GM19193 (cell line): Measurements from ENCODE around the gene YIPF3.

Experiments used
- POLR2A ChIP-seq: IDR thresholded peaks from 4 replicates; pipeline ENCODE4 v1.6.1; 2011; ENCODE audit not compliant: insufficient read depth, insufficient read length; ENCODE audit errors: extremely low read depth

The YIPF3 gene

DNA sequence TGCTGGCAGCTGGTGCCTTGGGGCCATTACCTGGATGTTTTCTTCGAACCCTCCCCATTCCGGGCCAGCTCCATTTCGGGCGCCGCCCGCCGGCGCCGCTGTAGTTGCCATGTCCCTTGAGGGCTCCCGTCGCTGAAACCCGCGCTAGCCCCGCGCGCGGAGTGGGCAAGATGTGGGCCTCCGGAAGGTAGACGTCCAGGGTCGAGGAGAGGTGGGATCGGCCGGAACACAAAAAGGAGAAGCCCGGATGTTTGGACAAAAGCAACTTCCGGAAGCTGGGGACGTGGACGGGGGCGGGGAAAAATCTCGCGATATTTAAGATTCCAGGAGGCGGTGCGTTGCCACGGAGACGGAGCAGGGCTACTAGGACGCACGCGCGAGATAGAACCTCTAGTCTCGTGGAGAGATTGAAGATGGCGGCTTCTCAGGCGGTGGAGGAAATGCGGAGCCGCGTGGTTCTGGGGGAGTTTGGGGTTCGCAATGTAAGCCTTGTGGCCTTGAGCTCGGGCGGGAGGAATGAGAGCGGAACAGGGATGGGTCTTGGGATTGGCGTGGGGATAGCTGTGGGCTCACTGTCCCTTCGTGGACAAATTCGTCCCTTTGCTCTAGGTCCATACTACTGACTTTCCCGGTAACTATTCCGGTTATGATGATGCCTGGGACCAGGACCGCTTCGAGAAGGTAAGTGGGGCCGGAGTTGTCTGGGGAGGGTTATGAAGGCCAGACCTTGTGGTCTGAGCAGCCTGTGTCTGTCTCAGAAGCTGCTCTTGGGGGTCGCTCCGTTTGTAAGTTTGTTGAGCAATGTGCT lies at the start of gene YIPF3, which contains the start of gene POLR1C:
YIPF3 (minus strand) TSS at position 230 of the 808 bp plus-strand sequence; CDS start at position 111, 119 bp downstream.
POLR1C (plus strand) TSS at position 393 of the 808 bp plus-strand sequence; CDS start at position 414, 21 bp downstream.
- TF ChIP-seq POLR2A: peak; percentile 92

DNA sequence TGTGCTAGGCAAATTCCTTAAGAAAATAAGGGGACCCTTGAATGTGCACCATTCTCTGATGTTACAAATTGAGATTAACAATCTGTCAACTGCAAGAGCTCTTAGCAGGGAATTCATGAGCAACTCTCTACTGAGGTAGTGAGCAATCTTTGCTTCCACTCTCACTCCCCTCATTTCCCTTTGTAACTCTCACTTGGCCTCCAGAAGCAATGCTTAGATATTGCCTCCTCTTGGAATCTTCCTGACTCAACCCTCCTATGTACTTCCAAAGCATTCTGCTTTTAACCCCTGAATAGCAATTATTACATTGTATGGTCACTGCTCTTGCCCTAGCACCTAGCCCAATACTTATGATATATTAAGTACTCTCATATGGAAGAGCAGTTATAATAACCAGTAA lies 42.6 kb upstream of the YIPF3 start:
- no peak for TF ChIP-seq POLR2A

GRCh38 chr6:43547222-43547621 lies 30.5 kb upstream of the YIPF3 start:
- TF ChIP-seq POLR2A: no peak

- TF ChIP-seq POLR2A: no peak
Measured at GRCh38 chr6:43544461-43544860, 27.7 kb upstream of the YIPF3 start.

DNA sequence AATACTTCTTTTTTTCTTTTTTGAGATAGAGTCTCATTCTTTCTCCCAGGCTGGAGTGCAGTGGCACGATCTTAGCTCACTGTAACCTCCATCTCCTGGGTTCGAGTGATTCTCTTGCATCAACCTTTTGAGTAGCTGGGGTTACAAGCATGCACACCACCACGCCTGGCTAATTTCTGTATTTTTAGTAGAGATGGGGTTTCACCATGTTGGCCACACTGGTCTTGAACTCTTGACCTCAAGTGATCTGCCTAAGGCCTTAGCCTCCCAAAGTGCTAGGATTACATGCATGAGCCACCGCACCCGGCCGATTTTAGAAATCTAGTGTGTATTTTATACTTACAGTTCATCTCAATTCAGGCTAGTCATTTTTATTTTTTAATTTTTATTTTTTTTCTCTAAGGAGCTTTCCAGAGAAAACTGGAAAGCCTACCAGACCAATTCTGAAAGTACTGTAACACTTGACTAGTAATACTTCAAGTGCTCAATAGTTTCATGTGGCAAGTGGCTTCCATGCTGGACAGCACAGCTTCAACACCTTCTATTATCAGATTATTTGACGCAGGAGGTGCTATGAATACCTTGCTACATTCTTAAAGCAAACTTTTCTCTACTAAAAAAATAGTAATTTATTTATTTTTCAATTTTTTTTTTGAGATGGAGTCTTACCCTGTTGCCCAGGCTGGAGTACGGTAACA lies 25.2 kb upstream of the YIPF3 start:
- TF ChIP-seq POLR2A: no peak

GRCh38 chr6:43540507-43540906 lies 23.8 kb upstream of the YIPF3 start:
- TF ChIP-seq POLR2A: no peak

DNA sequence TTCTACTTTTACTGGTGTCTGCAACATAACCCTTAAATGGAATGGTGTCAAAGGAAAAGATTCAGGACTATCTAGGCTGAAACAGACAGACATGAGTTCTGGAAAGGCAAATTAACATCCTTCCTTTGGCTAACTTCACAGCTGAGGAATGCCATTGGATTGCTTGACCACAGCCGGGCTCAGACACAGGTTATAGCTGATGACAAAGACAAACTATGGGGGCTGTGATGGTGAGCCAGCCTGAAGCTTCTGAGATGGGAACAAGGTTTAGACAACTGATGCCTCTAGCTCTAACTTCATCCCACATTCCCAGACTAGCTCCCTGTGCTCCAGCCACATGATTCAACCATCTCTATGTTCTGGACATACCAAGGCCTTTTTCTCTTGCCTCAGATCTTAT lies 15.5 kb upstream of the YIPF3 start:
- no peak for TF ChIP-seq POLR2A

- TF ChIP-seq POLR2A: peak; percentile 19
Measured at GRCh38 chr6:43524483-43524961, 7.8 kb upstream of the YIPF3 start.

DNA sequence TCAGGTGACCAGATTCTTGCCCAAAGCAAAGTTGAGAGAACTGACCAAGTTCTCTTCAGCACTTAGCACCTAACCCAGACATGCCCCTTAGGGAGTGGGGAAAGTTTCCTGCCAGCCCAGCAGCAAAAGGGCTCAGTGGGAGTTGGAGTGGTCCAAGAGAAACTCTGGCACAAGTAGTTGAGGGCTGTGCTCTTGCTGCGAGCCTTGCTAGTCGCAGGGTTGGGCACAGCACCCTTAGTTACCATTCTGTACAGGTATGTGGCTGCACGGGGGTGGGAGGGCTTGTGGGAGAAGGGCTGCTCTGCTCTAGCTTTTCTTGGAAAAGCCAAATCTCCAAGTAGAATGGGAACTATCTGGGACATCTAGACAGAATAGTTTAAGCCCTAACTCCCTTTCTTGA lies 6.6 kb upstream of the YIPF3 start:
- TF ChIP-seq POLR2A: no peak

- TF ChIP-seq POLR2A: no peak
Measured at GRCh38 chr6:43522547-43523261, 6.0 kb upstream of the YIPF3 start.

DNA sequence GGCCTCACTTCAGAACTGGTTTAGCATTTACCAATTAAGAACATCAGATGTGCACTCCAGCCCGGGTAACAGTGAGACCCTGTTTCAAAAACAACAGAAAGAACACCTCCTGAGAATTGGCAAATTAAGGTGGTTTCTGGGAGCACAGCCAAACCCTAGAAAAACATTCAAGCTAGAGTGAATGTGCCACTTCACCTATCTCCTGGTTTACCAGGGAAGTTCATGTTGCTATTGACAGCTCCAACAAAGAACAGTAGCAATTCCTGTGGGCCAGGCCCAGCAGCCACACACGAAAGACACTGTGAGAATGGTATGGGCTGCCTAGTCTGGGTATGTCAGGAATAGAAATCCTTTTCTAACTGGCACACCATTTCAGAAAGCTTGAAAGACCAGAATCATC lies 5.1 kb upstream of the YIPF3 start:
- no peak for TF ChIP-seq POLR2A

- TF ChIP-seq POLR2A: no peak
Measured at GRCh38 chr6:43520097-43520496, 3.4 kb upstream of the YIPF3 start.

DNA sequence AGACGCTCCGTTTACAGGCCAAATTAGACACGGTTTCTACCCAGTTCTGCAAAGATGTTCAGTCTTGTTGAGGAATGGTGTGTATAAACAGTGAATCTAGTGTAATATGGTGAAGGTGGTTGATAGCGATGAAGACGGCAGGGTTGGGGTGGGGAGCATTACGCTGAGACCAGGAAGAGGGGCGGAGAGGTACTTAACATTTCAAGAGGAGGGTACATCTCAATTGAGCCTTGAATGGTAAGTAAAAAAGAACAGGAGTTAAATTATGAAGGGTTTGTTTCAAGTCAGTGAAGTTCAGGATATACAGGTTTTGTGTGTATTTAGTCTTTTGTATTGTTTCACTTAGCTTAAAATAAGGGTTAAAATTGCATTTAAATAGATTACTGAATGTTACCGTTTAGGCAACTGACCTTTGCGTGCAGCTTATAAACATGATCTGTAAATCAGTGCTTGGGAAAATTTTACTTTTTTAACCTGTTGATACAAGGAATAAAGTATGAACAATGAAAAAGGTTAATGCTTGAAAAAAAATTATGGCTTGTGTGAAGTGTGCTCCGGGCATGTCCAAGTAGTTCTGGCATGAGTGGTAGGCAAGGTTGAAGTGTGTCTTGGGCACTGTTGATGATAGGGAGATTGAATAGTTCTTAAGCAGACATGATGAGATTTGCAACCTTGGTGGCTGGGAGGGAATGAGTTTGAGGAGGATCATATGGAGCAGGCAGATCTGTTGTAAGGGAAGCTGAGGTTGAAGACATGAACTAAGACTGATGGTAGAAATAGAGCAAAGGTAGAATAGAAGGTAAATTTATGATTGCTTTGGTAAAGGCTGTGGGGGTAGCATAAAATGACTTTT lies 1.0 kb upstream of the YIPF3 start:
- no peak for TF ChIP-seq POLR2A

DNA sequence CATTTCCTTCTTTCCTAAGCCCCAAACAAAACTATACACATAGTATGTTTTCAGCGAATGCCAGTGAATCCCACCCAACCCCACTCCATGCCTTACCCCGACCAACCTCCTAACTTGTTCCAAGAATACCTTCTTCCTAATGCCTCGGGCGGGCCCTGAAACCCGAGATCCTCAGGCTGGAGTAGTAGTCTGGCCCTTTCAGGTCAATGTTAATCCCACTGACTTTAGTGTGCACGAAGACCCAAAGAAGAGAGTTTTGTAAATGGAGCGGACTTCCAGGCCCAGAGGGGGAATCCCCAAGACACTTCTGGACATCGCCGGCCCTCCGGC lies 394 bp downstream of the YIPF3 start:
- TF ChIP-seq POLR2A: no peak
